COLO668 (cell line): ENCODE data around the gene APBA1.

Source experiments
- DNase-seq: peaks from one replicate; lab custom pipeline; 2025; ENCODE audit not compliant: unreplicated experiment; lab: John Stamatoyannopoulos, UW

The APBA1 gene

GRCh38 chr9:69579760-69580581 is 92.2 kb downstream of the APBA1 start:
- DNase-seq: no peak

DNA sequence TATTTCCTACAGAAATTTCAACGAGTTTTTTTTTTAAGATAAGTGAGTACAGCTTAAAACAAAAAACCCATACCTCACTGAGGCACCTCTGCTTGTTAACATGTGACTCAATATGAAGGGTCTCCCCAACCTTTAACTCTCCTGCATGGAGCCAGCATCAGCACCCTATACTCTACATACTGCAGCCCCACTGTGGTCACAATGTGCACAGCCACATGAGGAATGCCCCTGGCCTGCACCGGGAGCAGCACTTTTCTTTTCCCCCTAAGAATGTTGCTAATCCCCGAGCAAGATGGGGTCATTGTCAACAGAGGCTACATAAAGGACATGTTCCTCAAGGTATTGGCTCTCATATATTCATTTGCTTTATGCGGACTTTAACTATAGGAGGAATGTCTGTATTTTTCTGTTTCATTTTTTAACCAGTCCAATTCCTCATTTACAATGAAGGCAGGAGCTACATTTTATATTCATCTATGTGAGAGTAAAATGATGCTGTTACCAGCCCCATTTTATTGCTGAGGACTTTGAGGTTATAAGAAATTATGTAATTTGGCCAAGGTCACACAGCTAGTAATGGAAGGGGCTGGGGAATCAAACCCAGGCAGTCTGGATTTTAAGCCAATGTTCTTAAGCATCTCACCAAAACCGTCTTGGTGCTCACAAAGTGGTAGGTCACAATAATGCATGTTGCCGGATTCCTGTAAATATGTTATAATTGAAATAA is 93.0 kb downstream of the APBA1 start:
- DNase-seq: no peak

GRCh38 chr9:69578026-69578425 is 94.1 kb downstream of the APBA1 start:
- no peak for DNase-seq

- DNase-seq: no peak
Observed at GRCh38 chr9:69577123-69577522, 95.0 kb downstream of the APBA1 start.

DNA sequence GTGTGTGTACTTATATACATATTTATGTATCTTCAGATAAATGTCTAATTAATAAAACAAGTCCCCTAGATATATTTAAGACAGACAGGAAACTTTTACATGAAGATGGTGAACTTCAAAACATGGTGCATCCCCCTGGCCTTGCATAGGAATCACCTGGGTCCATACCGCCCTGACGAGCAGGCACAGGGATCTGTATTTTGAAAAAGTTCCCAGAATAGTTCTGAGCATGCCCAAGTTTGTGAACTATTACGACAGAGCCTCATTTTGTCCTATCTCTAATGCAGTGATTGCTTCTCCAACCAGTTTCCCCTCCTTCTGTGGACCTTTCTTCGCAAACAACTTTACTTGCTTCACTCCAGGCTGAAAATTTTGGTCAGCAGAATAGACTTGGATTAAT is 98.1 kb downstream of the APBA1 start:
- DNase-seq: no peak

DNA sequence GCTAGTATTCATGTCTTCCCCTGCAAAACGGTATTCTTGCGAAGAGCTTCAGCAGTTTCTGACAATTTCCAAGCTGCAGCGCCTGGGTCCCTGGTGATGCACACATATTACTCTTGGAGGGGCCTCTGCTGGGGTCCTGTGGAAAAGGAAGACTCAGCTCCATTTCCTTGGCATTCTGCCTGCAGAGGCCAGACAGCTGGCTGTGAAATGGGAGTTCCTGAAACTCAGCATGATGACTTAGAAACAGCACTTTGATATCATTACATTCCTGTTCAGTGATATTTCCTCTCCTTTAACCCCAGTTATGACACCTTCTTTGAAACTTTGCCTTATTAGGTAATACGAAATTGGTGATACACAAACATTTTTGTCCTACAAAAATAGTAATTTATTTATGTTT is 98.5 kb downstream of the APBA1 start:
- DNase-seq: no peak

- no peak for DNase-seq
Observed at GRCh38 chr9:69572611-69573010, 99.6 kb downstream of the APBA1 start.

DNA sequence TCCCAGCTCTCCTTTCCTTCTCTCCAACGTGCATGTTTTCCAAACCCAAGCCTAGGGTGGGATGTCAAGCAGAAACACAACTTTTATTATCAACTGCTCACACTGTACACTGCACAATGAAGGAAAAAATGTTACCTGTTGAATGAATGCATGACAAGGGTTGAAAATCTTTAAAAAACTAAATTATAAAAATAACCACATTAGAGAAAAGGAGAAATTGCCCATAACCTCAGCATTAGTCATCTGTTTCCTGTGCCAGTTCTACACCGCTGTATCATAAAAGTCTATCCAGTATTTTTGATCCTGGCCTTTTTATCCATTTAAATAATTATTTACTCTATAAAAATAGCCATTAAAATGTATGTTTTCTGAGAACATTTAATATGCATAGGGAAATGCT is 101.1 kb downstream of the APBA1 start:
- DNase-seq: no peak

GRCh38 chr9:69569738-69570451 is 102.3 kb downstream of the APBA1 start:
- DNase-seq: no peak

DNA sequence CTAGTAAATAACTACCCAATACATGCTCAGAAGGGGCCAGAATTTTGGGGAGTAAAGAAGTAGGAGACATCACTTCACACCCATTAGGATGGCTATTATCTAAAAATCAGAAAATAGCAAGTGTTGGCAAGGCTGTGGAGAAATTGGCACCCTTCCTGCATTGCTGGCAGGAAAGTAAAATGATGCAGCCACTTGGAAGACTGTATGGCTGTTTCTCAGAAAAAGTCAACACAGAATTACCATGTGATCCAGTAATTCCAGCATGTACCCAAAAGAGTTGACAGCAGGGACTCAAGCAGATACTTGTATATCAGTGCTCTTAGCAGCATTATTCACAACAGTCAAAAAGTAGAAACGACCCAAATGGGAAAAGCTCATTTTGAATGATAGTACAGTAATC is 107.6 kb downstream of the APBA1 start:
- no peak for DNase-seq

DNA sequence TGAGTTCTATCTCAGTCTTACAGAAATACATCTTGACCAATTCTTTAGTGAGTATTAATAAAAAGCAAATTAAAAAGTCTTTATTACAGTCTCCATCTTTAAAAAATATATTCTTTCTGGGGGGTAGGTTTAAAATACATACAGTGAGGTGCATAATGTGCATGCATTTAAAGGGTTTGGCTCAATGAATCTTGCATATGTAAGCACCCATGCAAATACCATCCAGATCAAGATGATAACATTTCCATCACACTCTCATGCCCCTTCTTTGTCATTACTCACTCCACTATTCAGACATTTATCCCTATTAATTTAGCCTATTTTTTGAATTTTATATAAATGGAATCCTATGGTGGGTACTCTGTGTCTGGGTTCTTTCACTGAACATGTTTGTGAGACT is 113.0 kb downstream of the APBA1 start:
- no peak for DNase-seq

DNA sequence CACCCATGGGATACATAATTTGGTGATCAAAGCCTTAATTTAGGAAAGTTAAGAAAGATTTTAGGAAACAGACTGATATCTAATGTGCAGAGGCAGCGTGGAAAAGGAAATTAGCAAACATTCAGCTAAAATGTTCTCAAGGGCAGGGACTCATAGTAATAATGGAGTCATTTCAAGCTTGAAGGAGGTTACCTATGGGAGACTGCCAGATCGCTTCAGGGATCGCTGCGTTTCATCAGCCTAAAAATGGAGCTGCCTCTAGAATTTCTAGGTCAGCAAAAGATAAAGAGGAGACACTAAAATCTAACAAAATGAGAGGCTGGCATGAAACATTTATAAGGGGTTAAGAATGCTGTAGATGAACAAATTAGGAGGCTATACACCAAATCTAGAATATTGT is 115.5 kb downstream of the APBA1 start:
- no peak for DNase-seq

GRCh38 chr9:69555802-69556201 is 116.4 kb downstream of the APBA1 start:
- DNase-seq: no peak

DNA sequence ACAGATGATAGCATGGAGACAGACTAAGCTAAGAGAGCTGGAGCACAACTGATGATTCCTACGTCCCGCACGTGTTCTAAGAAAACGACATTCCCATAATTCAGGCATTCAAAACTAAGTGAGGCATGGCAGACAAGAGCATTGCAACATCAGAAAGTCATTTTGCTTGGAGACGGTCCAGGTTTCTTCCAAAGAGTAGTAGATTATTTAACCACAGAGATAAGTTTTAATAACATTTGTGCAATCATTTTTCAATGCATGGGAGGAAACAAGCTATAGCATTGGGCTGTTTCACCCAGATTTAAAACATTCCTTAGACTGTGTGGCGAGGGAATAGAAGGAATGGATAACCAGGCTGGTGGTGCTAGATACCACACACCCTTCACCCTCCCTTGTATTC is 117.2 kb downstream of the APBA1 start:
- DNase-seq: no peak

DNA sequence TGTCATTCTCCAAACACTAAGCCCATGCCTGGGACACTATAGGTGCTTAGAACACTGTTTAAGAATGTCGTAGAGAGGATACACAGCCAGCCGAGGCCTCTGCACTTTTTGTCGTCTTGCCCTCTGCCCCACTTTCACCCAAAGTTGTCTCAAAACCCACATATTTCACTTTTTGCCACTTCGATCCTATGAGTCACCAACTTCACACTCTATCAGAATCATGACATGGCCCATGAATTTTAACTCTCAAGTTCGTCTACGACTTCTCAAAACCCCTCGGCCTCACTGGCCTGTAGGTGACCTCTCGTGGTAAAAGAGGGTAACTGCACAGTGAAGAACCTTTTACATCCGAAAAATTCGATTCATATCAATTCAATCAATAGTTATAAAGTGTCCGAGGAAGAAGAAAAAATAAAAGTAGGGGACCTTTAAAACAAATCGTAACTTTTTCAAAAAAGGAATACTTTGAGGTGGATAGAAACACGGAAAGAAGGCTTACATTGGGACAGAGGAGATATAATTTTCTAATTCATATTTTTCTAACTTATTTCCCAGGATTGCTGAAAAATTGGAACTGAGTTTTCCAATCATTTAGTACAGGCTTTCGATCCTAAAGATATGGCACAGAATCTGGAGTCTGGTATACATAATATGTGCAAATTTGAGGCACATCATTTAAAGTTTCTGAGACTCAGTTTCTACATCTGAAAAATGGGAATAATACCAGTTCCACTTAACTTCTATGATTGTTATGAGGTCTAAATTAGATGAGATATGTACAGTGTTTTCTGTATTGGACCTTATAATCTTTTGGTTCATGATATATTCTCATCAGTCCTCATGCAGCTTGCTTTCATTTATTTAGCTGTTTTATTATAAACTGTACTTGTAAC is 122.6 kb downstream of the APBA1 start:
- peak; percentile 35 for DNase-seq

DNA sequence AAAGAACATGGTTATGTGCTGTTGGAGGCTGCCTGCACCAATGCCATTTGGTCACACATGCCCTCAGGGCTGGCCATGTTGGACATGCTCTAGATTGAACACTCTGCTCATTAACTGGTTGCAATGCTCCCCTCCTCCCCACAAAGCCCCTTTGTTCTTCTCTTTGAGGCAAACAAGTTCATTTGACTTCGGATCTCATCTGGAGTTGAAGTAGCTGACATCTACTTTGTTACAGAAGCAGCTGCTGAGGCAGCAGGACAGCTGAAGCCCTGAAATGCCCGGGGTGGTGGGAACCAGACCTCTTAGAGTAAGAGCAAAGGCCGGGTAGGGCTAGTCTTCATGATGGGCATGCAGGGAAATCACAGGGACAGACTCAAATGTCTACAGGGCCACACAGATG is 123.5 kb downstream of the APBA1 start:
- no peak for DNase-seq

DNA sequence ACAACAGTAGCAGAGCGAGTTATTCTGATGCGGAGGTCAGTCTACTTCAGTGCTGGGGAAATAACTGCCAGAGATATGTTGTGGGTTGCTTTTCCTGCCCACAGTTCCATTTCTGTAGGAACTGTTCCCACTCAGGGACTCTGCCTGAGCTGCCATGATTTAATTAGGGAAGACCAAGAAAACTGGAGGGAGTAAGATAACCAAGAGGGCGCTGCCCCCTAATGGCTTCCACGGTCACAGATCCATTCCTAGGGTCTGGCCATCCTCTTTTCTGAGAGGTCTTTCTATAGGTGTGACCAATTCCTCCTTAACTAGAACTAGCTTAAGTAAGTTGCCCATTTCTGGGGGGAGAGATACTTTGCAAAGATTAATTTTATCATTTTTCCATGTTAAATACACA is 125.9 kb downstream of the APBA1 start:
- peak; percentile 44 for DNase-seq

GRCh38 chr9:69542942-69543704 is 129.0 kb downstream of the APBA1 start:
- DNase-seq: peak; percentile 54

- DNase-seq: peak; percentile 23
Observed at GRCh38 chr9:69542058-69542457, 130.1 kb downstream of the APBA1 start.

DNA sequence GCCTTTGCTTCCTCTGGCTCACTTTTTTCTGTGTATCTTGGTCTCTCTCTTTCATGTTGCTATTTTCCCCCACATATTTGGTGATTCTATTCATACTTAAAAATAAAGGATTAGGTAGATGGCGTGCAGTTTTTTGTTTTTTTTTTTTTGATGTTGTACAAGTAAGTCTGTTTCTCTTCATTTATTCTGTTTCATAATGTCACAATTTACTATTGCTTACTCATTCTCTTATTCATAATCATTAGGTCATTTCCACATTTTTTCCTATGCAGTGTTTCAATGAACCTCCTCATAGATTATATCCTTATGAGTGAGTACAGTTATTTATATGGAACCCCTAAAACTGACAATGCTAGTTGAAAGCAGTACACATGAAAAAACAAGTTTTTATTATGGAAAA is 136.3 kb downstream of the APBA1 start:
- no peak for DNase-seq
